Kidney epithelial cell (primary cell): ENCODE data around the gene DYNLT1. TPM values are rescaled to one million over a fixed set of nuclear protein-coding genes. Genes with fewer than 3 reads are reported as not detected.
"Not testable (repeated sequence)": the region's sequence is repeated elsewhere in the genome, so short reads cannot be mapped to it uniquely, and the experiment has no call there.

ENCODE experiments used
- DNase-seq: peaks from one replicate; pipeline ENCODE4 v3.0.0-alpha.2; 2010; ENCODE audit warnings: low read depth
- H3K27me3 ChIP-seq: 2 replicates; pipeline ENCODE4 v1.6.0; 2011; ENCODE audit warnings: low read length; ENCODE audit not compliant: control insufficient read depth, insufficient read depth
- H3K36me3 ChIP-seq: 2 replicates; pipeline ENCODE4 v1.5.1; 2011; ENCODE audit warnings: low read length; ENCODE audit not compliant: control insufficient read depth, insufficient read depth
- H3K4me3 ChIP-seq: 2 replicates; pipeline ENCODE4 v1.5.1; 2011; ENCODE audit warnings: low read depth, mild to moderate bottlenecking, control low read depth, low read length
- total RNA-seq: library from RNA; depleted of rRNA; stranded (reverse); fragments of >200 nt; gene quantifications from 2 replicates; pipeline ENCODE4 v1.2.3, GENCODE V29; 2015
- TF ChIP-seq, protein P1 (sequence below): IDR thresholded peaks from 2 replicates; pipeline ENCODE4 v1.5.1; 2011; ENCODE audit warnings: mild to moderate bottlenecking, moderate library complexity, low read length, control low read depth, inconsistent platforms; ENCODE audit not compliant: insufficient read depth, poor library complexity, severe bottlenecking

DYNLT1 gene
- total RNA-seq, 1 donor from 2014 or later: 124 TPM

DNA sequence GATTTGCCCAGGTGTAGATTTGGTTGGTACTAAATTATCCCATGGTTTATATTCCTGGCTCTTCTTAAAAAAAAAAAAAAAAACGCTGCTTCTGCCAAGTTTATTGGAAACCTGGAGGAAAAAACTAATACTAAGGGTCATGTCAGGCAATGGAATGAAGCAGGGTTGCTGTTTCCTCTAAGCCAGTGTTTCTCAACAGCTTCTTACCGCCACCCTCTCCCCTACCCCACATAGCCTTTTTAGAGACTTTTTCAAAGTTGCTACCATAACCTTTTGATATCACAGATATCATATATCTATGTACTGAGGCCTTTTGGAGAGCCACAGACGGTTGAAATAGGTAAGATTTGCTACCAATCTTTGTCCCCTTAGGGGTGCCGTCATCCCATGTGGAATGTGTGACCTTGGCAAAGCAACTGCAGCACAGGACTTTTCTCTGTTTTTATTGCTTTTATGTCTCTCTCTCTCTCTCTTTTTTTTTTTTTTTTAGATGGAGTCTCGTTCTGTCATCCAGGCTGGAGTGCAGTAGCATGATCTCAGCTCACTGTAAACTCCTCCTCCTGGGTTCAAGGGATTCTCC, 40.3 kb upstream of the DYNLT1 start:
- Histone ChIP-seq H3K4me3 (no peak overlapping the region), H3K27me3 (no peaks in the 10 kb centered on the region), H3K36me3 (no peaks in the 10 kb centered on the region)
- TF ChIP-seq, protein P1, sequence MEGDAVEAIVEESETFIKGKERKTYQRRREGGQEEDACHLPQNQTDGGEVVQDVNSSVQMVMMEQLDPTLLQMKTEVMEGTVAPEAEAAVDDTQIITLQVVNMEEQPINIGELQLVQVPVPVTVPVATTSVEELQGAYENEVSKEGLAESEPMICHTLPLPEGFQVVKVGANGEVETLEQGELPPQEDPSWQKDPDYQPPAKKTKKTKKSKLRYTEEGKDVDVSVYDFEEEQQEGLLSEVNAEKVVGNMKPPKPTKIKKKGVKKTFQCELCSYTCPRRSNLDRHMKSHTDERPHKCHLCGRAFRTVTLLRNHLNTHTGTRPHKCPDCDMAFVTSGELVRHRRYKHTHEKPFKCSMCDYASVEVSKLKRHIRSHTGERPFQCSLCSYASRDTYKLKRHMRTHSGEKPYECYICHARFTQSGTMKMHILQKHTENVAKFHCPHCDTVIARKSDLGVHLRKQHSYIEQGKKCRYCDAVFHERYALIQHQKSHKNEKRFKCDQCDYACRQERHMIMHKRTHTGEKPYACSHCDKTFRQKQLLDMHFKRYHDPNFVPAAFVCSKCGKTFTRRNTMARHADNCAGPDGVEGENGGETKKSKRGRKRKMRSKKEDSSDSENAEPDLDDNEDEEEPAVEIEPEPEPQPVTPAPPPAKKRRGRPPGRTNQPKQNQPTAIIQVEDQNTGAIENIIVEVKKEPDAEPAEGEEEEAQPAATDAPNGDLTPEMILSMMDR: no peak
- no peak for DNase-seq

DNA sequence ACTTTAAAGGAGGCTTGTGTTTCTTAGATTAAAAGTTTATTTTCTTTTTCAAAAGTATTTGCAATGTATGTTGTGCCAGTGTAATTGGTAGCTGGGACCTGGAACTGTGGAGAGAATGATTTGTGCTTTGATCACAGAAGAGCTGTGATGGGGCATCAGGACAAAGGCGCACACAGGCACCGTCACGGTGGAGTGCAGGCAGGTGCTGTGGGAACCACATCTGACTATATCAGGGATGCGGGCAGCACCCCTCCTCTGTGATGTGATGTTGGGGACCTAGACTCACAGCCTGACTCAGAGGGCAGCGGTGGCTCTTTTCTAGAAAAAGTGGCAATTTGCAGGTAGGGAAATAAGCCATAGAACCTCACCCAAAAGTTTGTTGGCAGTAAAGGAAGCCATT, 39.8 kb upstream of the DYNLT1 start:
- no peak for DNase-seq
- Histone ChIP-seq H3K36me3 (no peaks in the 10 kb centered on the region), H3K27me3 (no peaks in the 10 kb centered on the region), H3K4me3 (no peak overlapping the region)
- TF ChIP-seq, protein P1: no peak

DNA sequence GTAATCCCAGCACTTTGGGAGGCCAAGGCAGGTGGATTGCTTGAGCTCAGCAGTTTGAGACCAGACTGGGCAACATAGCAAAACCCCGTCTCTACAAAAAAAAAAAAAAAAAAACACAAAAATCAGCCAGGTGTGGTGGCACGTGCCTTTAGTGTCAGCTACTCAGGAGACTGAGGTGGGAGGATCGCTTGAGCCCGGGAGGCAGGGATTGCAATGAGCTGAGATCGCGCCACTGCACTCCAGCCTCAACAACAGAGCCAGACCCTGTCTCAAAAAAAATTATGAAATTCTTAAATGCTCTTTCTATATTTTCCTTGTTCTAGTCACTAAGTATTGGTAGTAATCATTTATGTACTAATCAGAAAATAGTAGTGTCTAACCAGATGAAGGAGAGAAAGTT, 35.9 kb upstream of the DYNLT1 start:
- TF ChIP-seq, protein P1: no peak
- H3K27me3 ChIP-seq: no peaks in the 10 kb centered on the region
- no peak for DNase-seq
- no peaks in the 10 kb centered on the region for H3K36me3 ChIP-seq
- no peak overlapping the region for H3K4me3 ChIP-seq

DNA sequence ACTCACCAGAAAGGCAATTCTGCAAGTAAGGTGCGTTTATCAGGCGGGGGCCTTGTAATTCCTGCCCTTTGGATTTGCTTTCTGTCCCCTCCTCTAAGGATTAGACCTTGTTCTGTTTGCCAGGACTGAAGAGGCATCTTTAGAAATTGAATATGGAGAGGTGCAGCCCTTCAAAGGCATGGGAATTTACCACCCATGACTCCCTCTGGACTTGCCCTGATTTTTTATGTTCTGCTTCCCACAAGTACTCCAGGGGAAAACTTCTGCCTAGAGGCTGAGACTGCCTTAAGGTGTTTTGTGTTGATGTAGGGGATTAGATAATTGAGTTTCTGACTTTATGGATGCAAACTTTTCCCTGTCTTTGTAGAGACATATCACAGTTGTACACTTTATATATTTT, 35.5 kb upstream of the DYNLT1 start:
- no peaks in the 10 kb centered on the region for H3K36me3 ChIP-seq
- no peak for DNase-seq
- no peaks in the 10 kb centered on the region for H3K27me3 ChIP-seq
- no peak overlapping the region for H3K4me3 ChIP-seq
- TF ChIP-seq, protein P1: no peak

DNA sequence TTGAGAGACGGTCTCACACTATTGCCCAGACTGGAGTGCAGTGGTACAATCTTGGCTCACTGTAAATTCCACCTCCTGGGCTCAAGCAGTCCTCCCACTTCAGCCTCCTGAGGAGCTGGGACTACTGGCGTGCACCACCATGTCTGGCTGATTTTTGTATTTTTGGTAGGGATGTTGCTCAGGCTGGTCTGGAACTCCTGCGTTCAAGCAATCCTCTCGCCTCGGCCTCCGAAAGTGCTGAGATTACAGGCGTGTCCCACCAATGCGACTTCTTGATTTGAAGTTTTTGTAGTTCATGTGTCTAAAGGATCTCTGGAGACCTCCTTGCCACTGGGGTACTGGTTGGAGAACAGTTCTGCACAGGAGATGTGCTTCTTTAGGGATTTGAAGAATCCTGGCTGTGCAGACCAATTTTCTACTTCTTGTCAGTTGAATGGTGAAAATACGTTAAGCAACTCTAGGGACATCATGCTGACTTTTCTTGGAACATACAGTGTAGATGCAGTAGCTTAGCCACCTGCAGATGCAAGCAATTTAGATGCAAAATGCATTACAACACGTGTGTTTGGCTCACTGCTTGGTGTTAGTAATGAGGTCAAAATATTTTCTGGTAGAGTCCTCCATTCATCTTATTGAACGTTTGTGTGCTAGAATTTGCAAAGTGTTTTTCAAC, 33.5 kb upstream of the DYNLT1 start:
- Histone ChIP-seq H3K4me3 (no peak overlapping the region), H3K27me3 (no peaks in the 10 kb centered on the region), H3K36me3 (no peaks in the 10 kb centered on the region)
- TF ChIP-seq, protein P1: no peak
- no peak for DNase-seq

DNA sequence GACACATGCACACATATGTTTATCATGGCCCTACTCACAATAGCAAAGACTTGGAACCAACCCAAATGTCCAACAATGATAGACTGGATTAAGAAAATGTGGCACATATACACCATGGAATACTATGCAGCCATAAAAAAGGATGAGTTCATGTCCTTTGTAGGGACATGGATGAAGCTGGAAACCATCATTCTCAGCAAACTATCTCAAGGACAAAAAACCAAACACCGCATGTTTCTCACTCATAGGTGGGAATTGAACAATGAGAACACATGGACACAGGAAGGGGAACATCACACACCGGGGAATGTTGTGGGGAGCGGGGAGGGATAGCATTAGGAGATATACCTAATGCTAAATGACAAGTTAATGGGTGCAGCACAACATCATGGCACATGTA, 32.6 kb upstream of the DYNLT1 start:
- H3K36me3 ChIP-seq, DNase-seq, H3K4me3 ChIP-seq: not testable (repeated sequence)

More for the DNA sequence above, 32.6 kb upstream of the DYNLT1 start:
- H3K27me3 ChIP-seq: not testable (repeated sequence)
